Endothelial cell of umbilical vein (primary cell): ENCODE data around the gene TEX29.

Experiments
- CTCF ChIP-seq, 2 donors: IDR thresholded peaks; 1 replicate in 1 of 2; 2 replicates in 1 of 2; pipeline ENCODE4 v1.5.1; 2011; ENCODE audit warnings: low read length in 2 of 2, mild to moderate bottlenecking in 2 of 2, moderate library complexity in 2 of 2, control low read depth in 1 of 2, inconsistent platforms in 1 of 2, low read depth in 1 of 2; ENCODE audit not compliant: insufficient read depth in 1 of 2; ENCODE audit errors: extremely low read depth in 1 of 2
- FOS ChIP-seq: IDR thresholded peaks from 2 replicates; pipeline ENCODE4 v1.6.1; 2011; ENCODE audit warnings: mild to moderate bottlenecking, low read length, moderate library complexity, borderline replicate concordance; ENCODE audit not compliant: insufficient read depth
- JUN ChIP-seq: IDR thresholded peaks from 2 replicates; pipeline ENCODE4 v1.6.1; 2011; ENCODE audit warnings: borderline replicate concordance, low read depth; ENCODE audit not compliant: insufficient read length, insufficient read depth
- POLR2A ChIP-seq: IDR thresholded peaks from 2 replicates; pipeline ENCODE4 v1.6.1; 2012; ENCODE audit warnings: low read depth, mild to moderate bottlenecking, control low read depth, low read length

GRCh38 chr13:111345682-111346081 lies 25.2 kb downstream of the TEX29 start:
- TF ChIP-seq CTCF (IDR thresholded peaks at IDR 0.05; ENCODE audit: extremely low read depth in 1 of 2, insufficient read depth in 1 of 2, low read depth in 1 of 2, low read length in 2 of 2) (no peak), JUN (no peak), FOS (no peak), POLR2A (no peak)
